SK-N-SH (cell line): Measurements from ENCODE around the gene ACADS. TPM values are rescaled to one million over a fixed set of nuclear protein-coding genes. Genes with fewer than 3 reads are reported as not detected.

ENCODE experiments used
- CTCF ChIA-PET: fragments of 300-600, 350-600 bp; formaldehyde crosslinking; extraction: SDS; loops from one replicate; lab custom pipeline; 2021; lab: Yijun Ruan, JAX
- POLR2A ChIA-PET: fragments of 350-600 bp; sonication (Branson Sonifier 250); formaldehyde crosslinking; extraction: SDS; loops from one replicate; lab custom pipeline; 2020; ENCODE audit warnings: antibody characterized with exemption, inconsistent platforms; lab: Yijun Ruan, JAX
- DNase-seq: peaks from one replicate; pipeline ENCODE4 v3.0.0; 2012
- H2AFZ ChIP-seq: fragments of 200-600 bp; sonication (generic); 2 replicates; pipeline ENCODE4 v1.8.1; 2016; ENCODE audit warnings: antibody characterized with exemption, mild to moderate bottlenecking, low read depth
- H3F3A ChIP-seq: fragments of 200-600 bp; sonication (generic); replicated peaks from 2 replicates; pipeline ENCODE3; 2016; ENCODE audit warnings: antibody characterized with exemption, mild to moderate bottlenecking; ENCODE audit not compliant: insufficient read depth
- H3K27ac ChIP-seq, 2 experiments: fragments of 200-500 bp in 1 of 2; fragments of 200-600 bp in 1 of 2; sonication (Bioruptor generic) in 1 of 2; sonication (generic), shearing (Covaris generic) in 1 of 2; 2 replicates each; pipeline versions ENCODE4 v1.5.1 to v1.6.1; 2014 to 2016; ENCODE audit warnings: low read depth in 2 of 2, inconsistent platforms in 1 of 2, low read length in 1 of 2, mild to moderate bottlenecking in 1 of 2, mixed read lengths in 1 of 2
- H3K27me3 ChIP-seq: fragments of 200-600 bp; sonication (generic), shearing (Covaris generic); 2 replicates; pipeline ENCODE4 v1.6.1; 2016; ENCODE audit warnings: mixed run types; ENCODE audit not compliant: insufficient read depth
- H3K36me3 ChIP-seq, 2 experiments: fragments of 200-500 bp in 1 of 2; fragments of 200-600 bp in 1 of 2; sonication (Bioruptor generic) in 1 of 2; sonication (generic) in 1 of 2; replicated peaks in 1 of 2; 2 replicates each; pipeline versions ENCODE3 to v1.5.1; 2014 to 2016; ENCODE audit warnings: low read length in 1 of 2, mild to moderate bottlenecking in 1 of 2; ENCODE audit not compliant: insufficient read depth in 2 of 2, control insufficient read depth in 1 of 2
- H3K4me1 ChIP-seq, 2 experiments: fragments of 200-500 bp in 1 of 2; fragments of 200-600 bp in 1 of 2; sonication (Bioruptor generic) in 1 of 2; sonication (generic), shearing (Covaris generic) in 1 of 2; 2 replicates each; pipeline versions ENCODE4 v1.5.1 to v1.6.1; 2014 to 2016; ENCODE audit warnings: low read depth in 1 of 2, low read length in 1 of 2, mixed run types in 1 of 2; ENCODE audit not compliant: insufficient read depth in 2 of 2, control insufficient read depth in 1 of 2
- H3K4me2 ChIP-seq: fragments of 200-600 bp; sonication (generic), shearing (Covaris generic); 2 replicates; pipeline ENCODE4 v1.6.1; 2017; ENCODE audit warnings: mixed run types
- H3K4me3 ChIP-seq, 2 experiments: fragments of 200-500 bp in 1 of 2; fragments of 200-600 bp in 1 of 2; sonication (Bioruptor generic) in 1 of 2; sonication (generic), shearing (Covaris generic) in 1 of 2; 2 replicates each; pipeline versions ENCODE4 v1.5.1 to v1.8.1; 2014 to 2016; ENCODE audit warnings: low read depth in 2 of 2, inconsistent platforms in 1 of 2, low read length in 1 of 2, mild to moderate bottlenecking in 1 of 2, mixed read lengths in 1 of 2, moderate library complexity in 1 of 2
- H3K79me2 ChIP-seq: fragments of 200-600 bp; sonication (generic); 2 replicates; pipeline ENCODE4 v1.8.1; 2017; ENCODE audit warnings: mild to moderate bottlenecking; ENCODE audit not compliant: insufficient read depth
- H3K9ac ChIP-seq: fragments of 200-600 bp; sonication (generic); 2 replicates; pipeline ENCODE4 v1.6.1; 2017; ENCODE audit warnings: mixed run types
- H3K9me2 ChIP-seq: fragments of 200-600 bp; sonication (generic); 2 replicates; pipeline ENCODE4 v1.6.1; 2017; ENCODE audit warnings: mixed run types
- H3K9me3 ChIP-seq: fragments of 200-600 bp; sonication (generic); 2 replicates; pipeline ENCODE4 v1.6.1; 2017; ENCODE audit warnings: mixed run types, mild to moderate bottlenecking, moderate library complexity
- H4K20me1 ChIP-seq: fragments of 200-600 bp; sonication (generic); 2 replicates; pipeline ENCODE4 v1.6.1; 2017; ENCODE audit warnings: mild to moderate bottlenecking, mixed run types; ENCODE audit not compliant: insufficient read depth
- CHD2 ChIP-seq: fragments of 150-350 bp; IDR thresholded peaks from 2 replicates; pipeline ENCODE4 v1.6.1; 2018; ENCODE audit warnings: low read length; ENCODE audit not compliant: partially characterized antibody
- GABPA ChIP-seq: IDR thresholded peaks from 2 replicates; pipeline ENCODE4 v1.4.0; 2012; ENCODE audit warnings: low read depth, mild to moderate bottlenecking
- MEF2A ChIP-seq: IDR thresholded peaks from 2 replicates; pipeline ENCODE4 v1.4.0; 2012; ENCODE audit warnings: low read depth, borderline replicate concordance
- MXI1 ChIP-seq: IDR thresholded peaks from 2 replicates; pipeline ENCODE4 v1.6.1; 2012; ENCODE audit warnings: mild to moderate bottlenecking, low read depth, low read length, improper control_type of control experiment
- NRF1 ChIP-seq: IDR thresholded peaks from 2 replicates; pipeline ENCODE4 v1.6.1; 2012; ENCODE audit warnings: low read depth, mild to moderate bottlenecking, low read length
- RAD21 ChIP-seq: IDR thresholded peaks from 2 replicates; pipeline ENCODE4 v1.6.1; 2012; ENCODE audit warnings: mild to moderate bottlenecking, low read length
- RCOR1 ChIP-seq: fragments of 150-350 bp; IDR thresholded peaks from 2 replicates; pipeline ENCODE4 v1.6.1; 2017; ENCODE audit warnings: antibody characterized with exemption, low read length
- RXRA ChIP-seq: IDR thresholded peaks from 2 replicates; pipeline ENCODE4 v1.4.0; 2012; ENCODE audit warnings: low read depth, mild to moderate bottlenecking, borderline replicate concordance
- TAF1 ChIP-seq: IDR thresholded peaks from 2 replicates; pipeline ENCODE4 v1.6.1; 2012; ENCODE audit warnings: low read depth, mild to moderate bottlenecking, low read length, moderate library complexity, borderline replicate concordance
- TEAD4 ChIP-seq: IDR thresholded peaks from 2 replicates; pipeline ENCODE4 v1.4.0; 2012; ENCODE audit warnings: mild to moderate bottlenecking, borderline replicate concordance; ENCODE audit not compliant: insufficient read depth
- WGBS: methylation state at CpG from one replicate; pipeline ENCODE4 v1.1.6; 2017; ENCODE audit warnings: low lambda C conversion rate; 5-methylcytosine and 5-hydroxymethylcytosine counted together
- polyA plus RNA-seq, 3 experiments: library from polyadenylated mRNA; depleted of rRNA; stranded (reverse); fragments of >200 nt; gene quantifications; 2 replicates each; pipeline ENCODE4 v1.2.3, GENCODE V29; 2012
- TF ChIP-seq, protein P1 (sequence below): fragments of 200-600 bp; sonication (generic); IDR thresholded peaks from 2 replicates; pipeline ENCODE4 v1.6.1; 2017; ENCODE audit warnings: antibody characterized with exemption, mild to moderate bottlenecking, moderate library complexity
- TF ChIP-seq, protein P2 (sequence below): IDR thresholded peaks from 2 replicates; pipeline ENCODE4 v1.4.0; 2012; ENCODE audit warnings: low read depth, borderline replicate concordance
- TF ChIP-seq, protein P3 (sequence below): IDR thresholded peaks from 2 replicates; pipeline ENCODE4 v1.6.1; 2012; ENCODE audit warnings: mild to moderate bottlenecking, low read depth, low read length, moderate library complexity
- TF ChIP-seq, protein P4 (sequence below): IDR thresholded peaks from 2 replicates; pipeline ENCODE4; 2012
- TF ChIP-seq, protein P5 (sequence below): fragments of 150-350 bp; IDR thresholded peaks from 2 replicates; pipeline ENCODE4 v1.6.1; 2017; ENCODE audit warnings: antibody characterized with exemption, low read length, low read depth, borderline replicate concordance

ACADS gene
- polyA plus RNA-seq, 1 of the 3 experiments (the other 2 are of a cell fraction), result 4.9 TPM

DNA sequence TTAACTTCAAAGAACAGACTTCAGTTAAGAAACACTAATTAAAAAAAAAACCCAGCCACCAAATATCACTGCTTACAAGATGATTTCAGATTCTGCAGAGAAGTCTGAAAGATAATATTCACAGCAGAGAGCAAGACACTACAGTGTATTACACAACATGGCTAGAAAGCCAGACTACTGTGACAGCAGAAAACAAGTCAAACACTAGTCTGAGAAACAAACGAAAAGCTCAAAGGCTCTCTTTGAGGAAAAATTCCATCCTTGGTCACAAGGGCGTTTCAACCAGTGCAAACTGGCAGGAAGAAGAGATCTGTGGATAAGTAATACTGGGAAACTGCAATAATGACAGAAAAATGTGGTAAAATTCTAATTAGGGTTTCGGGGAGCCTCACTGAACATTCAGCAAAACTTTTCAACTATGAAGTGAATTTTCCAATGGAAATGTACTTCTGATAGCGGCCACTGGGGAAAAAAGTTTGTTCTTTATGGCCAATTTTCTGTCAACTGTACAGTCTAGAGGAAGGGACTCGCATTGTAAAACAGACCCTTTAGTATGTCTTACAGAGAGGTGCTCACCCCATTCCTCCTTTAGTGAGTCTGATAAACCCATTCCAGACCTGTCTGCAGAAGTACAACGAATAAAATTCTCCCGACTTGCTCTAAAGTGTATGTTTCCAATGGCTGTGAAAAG, 50.4 kb downstream of the ACADS start:
- Histone ChIP-seq H3F3A (no peaks in the 10 kb centered on the region), H3K27ac (no peak overlapping the region), H3K9me3 (no peaks in the 10 kb centered on the region), H3K4me1 (no peaks in the 10 kb centered on the region), H4K20me1 (no peaks in the 10 kb centered on the region), H3K4me2 (no peak overlapping the region), H3K27me3 (no peaks in the 10 kb centered on the region), H3K9me2 (no peaks in the 10 kb centered on the region), H3K9ac (no peak overlapping the region), H3K36me3 (peaks cover 13 to 19% of the 10 kb centered on the region in 2 experiments), H2AFZ (no peak overlapping the region), H3K4me3 (no peak overlapping the region), H3K79me2 (no peaks in the 10 kb centered on the region)
- CTCF ChIA-PET, result interaction anchor here (0.6 to 1.4 kb wide), 5 partner anchors 12 to 130 kb away, joined by 3 to 4 read pairs (median 3); no protein-coding TSS in a partner anchor
- DNase-seq, result no peak
- TF ChIP-seq CHD2, result no peak
- TF ChIP-seq, protein P1, sequence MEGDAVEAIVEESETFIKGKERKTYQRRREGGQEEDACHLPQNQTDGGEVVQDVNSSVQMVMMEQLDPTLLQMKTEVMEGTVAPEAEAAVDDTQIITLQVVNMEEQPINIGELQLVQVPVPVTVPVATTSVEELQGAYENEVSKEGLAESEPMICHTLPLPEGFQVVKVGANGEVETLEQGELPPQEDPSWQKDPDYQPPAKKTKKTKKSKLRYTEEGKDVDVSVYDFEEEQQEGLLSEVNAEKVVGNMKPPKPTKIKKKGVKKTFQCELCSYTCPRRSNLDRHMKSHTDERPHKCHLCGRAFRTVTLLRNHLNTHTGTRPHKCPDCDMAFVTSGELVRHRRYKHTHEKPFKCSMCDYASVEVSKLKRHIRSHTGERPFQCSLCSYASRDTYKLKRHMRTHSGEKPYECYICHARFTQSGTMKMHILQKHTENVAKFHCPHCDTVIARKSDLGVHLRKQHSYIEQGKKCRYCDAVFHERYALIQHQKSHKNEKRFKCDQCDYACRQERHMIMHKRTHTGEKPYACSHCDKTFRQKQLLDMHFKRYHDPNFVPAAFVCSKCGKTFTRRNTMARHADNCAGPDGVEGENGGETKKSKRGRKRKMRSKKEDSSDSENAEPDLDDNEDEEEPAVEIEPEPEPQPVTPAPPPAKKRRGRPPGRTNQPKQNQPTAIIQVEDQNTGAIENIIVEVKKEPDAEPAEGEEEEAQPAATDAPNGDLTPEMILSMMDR, result peak; percentile 31; the same call in 1 of the 2 replicates
- WGBS, result 95% methylated on average over 7 of the region's 7 CpGs
- POLR2A ChIA-PET, result no interaction called here

DNA sequence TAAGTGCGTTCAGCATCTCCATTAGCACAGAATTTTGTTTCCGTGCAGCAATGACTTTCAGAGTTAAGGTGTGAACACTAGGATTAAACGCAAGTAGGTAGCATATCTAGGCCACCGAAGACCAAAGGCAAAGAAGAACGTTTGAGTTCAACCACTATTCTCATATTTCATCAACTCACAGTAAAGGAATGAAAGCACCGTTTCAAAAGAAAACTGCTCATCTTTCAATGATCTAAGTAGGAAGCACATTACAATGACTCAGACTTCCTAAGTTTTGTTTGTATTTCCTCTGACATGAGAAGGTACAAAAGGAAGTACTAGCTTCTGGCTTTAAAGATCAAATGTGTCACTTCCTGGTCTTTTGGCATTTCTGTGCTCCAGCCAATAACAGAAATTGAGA, 57.6 kb downstream of the ACADS start:
- H3K79me2 ChIP-seq, result no peaks in the 10 kb centered on the region
- peaks cover 0 to 15% of the 10 kb centered on the region in 2 experiments; a peak in 2 of 4 replicates for H3K4me1 ChIP-seq
- 54% methylated on average over 6 of the region's 6 CpGs for WGBS
- no peaks in the 10 kb centered on the region for H3K9me2 ChIP-seq
- peak overlapping the region in 1 of 2 experiments; percentile 46; a peak in 2 of 4 replicates for H3K27ac ChIP-seq
- H4K20me1 ChIP-seq, result no peaks in the 10 kb centered on the region; the same call in 1 of the 2 replicates
- H2AFZ ChIP-seq, result no peak overlapping the region
- no peaks in the 10 kb centered on the region for H3K9me3 ChIP-seq
- H3F3A ChIP-seq, result peaks cover 28% of the 10 kb centered on the region
- H3K9ac ChIP-seq, result no peak overlapping the region
- POLR2A ChIA-PET, result no interaction called here
- no peaks in the 10 kb centered on the region for H3K27me3 ChIP-seq
- H3K4me3 ChIP-seq, result no peak overlapping the region
- peak overlapping the region; percentile 36 for H3K4me2 ChIP-seq
- H3K36me3 ChIP-seq, result peaks cover 17 to 27% of the 10 kb centered on the region in 2 experiments
- DNase-seq, result no peak
- CTCF ChIA-PET, result interaction anchor here (0.6 kb wide), 1 partner anchor 14 kb away, joined by 3 read pairs; no protein-coding TSS in a partner anchor
- TF ChIP-seq RAD21 (no peak), GABPA (peak; percentile 31; the same call in 1 of the 2 replicates), RCOR1 (no peak), TAF1 (no peak), NRF1 (no peak), TEAD4 (no peak), MEF2A (no peak), CHD2 (no peak), RXRA (no peak), MXI1 (no peak)
- TF ChIP-seq, protein P2, sequence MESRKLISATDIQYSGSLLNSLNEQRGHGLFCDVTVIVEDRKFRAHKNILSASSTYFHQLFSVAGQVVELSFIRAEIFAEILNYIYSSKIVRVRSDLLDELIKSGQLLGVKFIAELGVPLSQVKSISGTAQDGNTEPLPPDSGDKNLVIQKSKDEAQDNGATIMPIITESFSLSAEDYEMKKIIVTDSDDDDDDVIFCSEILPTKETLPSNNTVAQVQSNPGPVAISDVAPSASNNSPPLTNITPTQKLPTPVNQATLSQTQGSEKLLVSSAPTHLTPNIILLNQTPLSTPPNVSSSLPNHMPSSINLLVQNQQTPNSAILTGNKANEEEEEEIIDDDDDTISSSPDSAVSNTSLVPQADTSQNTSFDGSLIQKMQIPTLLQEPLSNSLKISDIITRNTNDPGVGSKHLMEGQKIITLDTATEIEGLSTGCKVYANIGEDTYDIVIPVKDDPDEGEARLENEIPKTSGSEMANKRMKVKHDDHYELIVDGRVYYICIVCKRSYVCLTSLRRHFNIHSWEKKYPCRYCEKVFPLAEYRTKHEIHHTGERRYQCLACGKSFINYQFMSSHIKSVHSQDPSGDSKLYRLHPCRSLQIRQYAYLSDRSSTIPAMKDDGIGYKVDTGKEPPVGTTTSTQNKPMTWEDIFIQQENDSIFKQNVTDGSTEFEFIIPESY, result no peak
- TF ChIP-seq, protein P3, sequence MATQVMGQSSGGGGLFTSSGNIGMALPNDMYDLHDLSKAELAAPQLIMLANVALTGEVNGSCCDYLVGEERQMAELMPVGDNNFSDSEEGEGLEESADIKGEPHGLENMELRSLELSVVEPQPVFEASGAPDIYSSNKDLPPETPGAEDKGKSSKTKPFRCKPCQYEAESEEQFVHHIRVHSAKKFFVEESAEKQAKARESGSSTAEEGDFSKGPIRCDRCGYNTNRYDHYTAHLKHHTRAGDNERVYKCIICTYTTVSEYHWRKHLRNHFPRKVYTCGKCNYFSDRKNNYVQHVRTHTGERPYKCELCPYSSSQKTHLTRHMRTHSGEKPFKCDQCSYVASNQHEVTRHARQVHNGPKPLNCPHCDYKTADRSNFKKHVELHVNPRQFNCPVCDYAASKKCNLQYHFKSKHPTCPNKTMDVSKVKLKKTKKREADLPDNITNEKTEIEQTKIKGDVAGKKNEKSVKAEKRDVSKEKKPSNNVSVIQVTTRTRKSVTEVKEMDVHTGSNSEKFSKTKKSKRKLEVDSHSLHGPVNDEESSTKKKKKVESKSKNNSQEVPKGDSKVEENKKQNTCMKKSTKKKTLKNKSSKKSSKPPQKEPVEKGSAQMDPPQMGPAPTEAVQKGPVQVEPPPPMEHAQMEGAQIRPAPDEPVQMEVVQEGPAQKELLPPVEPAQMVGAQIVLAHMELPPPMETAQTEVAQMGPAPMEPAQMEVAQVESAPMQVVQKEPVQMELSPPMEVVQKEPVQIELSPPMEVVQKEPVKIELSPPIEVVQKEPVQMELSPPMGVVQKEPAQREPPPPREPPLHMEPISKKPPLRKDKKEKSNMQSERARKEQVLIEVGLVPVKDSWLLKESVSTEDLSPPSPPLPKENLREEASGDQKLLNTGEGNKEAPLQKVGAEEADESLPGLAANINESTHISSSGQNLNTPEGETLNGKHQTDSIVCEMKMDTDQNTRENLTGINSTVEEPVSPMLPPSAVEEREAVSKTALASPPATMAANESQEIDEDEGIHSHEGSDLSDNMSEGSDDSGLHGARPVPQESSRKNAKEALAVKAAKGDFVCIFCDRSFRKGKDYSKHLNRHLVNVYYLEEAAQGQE, result no peak
- TF ChIP-seq, protein P4, sequence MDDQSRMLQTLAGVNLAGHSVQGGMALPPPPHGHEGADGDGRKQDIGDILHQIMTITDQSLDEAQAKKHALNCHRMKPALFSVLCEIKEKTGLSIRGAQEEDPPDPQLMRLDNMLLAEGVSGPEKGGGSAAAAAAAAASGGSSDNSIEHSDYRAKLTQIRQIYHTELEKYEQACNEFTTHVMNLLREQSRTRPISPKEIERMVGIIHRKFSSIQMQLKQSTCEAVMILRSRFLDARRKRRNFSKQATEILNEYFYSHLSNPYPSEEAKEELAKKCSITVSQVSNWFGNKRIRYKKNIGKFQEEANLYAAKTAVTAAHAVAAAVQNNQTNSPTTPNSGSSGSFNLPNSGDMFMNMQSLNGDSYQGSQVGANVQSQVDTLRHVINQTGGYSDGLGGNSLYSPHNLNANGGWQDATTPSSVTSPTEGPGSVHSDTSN, result peak; percentile 33; the same call in 1 of the 2 replicates
- TF ChIP-seq, protein P5, sequence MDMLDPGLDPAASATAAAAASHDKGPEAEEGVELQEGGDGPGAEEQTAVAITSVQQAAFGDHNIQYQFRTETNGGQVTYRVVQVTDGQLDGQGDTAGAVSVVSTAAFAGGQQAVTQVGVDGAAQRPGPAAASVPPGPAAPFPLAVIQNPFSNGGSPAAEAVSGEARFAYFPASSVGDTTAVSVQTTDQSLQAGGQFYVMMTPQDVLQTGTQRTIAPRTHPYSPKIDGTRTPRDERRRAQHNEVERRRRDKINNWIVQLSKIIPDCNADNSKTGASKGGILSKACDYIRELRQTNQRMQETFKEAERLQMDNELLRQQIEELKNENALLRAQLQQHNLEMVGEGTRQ, result no peak
